ENCODE results near the gene MRPL2. TPM values are rescaled to one million over a fixed set of nuclear protein-coding genes. Genes with fewer than 3 reads are reported as not detected.

MRPL2 gene
- polyA plus RNA-seq, 1 donor from 2014 or later = 22.5 TPM

- TF ChIP-seq CTCF (IDR thresholded peaks at IDR 0.05; ENCODE audit: poor library complexity, severe bottlenecking) (no peak), POLR2AphosphoS5 (IDR thresholded peaks at IDR 0.05) (peak; percentile 54), RAD21 (conservative IDR thresholded peaks at IDR 0.05) (peak; percentile 15)
- no peaks in the 10 kb centered on the region for H3K9me2 ChIP-seq (ENCODE audit: insufficient read depth, low read length)
- H3K36me3 ChIP-seq (ENCODE audit: insufficient read depth, low read length) = no peaks in the 10 kb centered on the region
- H3K27ac ChIP-seq (ENCODE audit: low read length) = peak within 1 kb of the TSS; percentile 81
- H3F3A ChIP-seq (ENCODE audit: insufficient read depth, low read length, poor library complexity, severe bottlenecking) = no peaks in the 10 kb centered on the region
- H3K27me3 ChIP-seq (ENCODE audit: insufficient read depth, low read depth, low read length) = no peaks in the 10 kb centered on the region
- H3K4me3 ChIP-seq (ENCODE audit: low read length) = peak within 1 kb of the TSS; percentile 98
- no peaks in the 10 kb centered on the region for H4K20me1 ChIP-seq (ENCODE audit: insufficient read depth)
- H3K9me3 ChIP-seq (ENCODE audit: low read length) = no peaks in the 10 kb centered on the region
- peak within 1 kb of the TSS; percentile 77 for H3K4me2 ChIP-seq (ENCODE audit: low read length)
- peak within 1 kb of the TSS; percentile 62 for H2AFZ ChIP-seq (ENCODE audit: low read depth, low read length)
- H3K9ac ChIP-seq (ENCODE audit: low read length) = peak within 1 kb of the TSS; percentile 87
- H3K79me2 ChIP-seq (replicated peaks; ENCODE audit: insufficient read depth, low read length) = peaks cover 28% of the 10 kb centered on the region
Observed at GRCh38 chr6:43075670-43076463, 16.6 kb upstream of the MRPL2 start, which contains the start of gene PTK7. Gene PTK7 (plus strand): TSS chr6:43076314. CDS start chr6:43076489, 175 bp downstream.

GRCh38 chr6:43074847-43075669, 15.8 kb upstream of the MRPL2 start:
- Histone ChIP-seq H3K4me3 (ENCODE audit: low read length) (peak overlapping the region; percentile 61), H3K79me2 (replicated peaks; ENCODE audit: insufficient read depth, low read length) (peaks cover 25% of the 10 kb centered on the region), H3K9me2 (ENCODE audit: insufficient read depth, low read length) (no peaks in the 10 kb centered on the region), H3K9ac (ENCODE audit: low read length) (peak overlapping the region; percentile 60), H3F3A (ENCODE audit: insufficient read depth, low read length, poor library complexity, severe bottlenecking) (no peaks in the 10 kb centered on the region), H3K9me3 (ENCODE audit: low read length) (no peaks in the 10 kb centered on the region), H3K4me2 (ENCODE audit: low read length) (no peak overlapping the region), H3K27ac (ENCODE audit: low read length) (peak overlapping the region; percentile 66), H3K27me3 (ENCODE audit: insufficient read depth, low read depth, low read length) (no peaks in the 10 kb centered on the region), H2AFZ (ENCODE audit: low read depth, low read length) (no peak overlapping the region), H3K36me3 (ENCODE audit: insufficient read depth, low read length) (no peaks in the 10 kb centered on the region), H4K20me1 (ENCODE audit: insufficient read depth) (no peaks in the 10 kb centered on the region)
- TF ChIP-seq EZH2 (IDR thresholded peaks at IDR 0.05; ENCODE audit: borderline replicate concordance, insufficient read depth, low read length, poor library complexity, severe bottlenecking) = no peak
- TF ChIP-seq RAD21 (conservative IDR thresholded peaks at IDR 0.05) = no peak
- no peak for TF ChIP-seq EP300 (conservative IDR thresholded peaks at IDR 0.05; ENCODE audit: poor library complexity, severe bottlenecking)
- TF ChIP-seq SMC3 (conservative IDR thresholded peaks at IDR 0.05; ENCODE audit: poor library complexity) = no peak
- no peak for TF ChIP-seq CTCF (IDR thresholded peaks at IDR 0.05; ENCODE audit: poor library complexity, severe bottlenecking)
- no peak for TF ChIP-seq REST (IDR thresholded peaks at IDR 0.05; ENCODE audit: borderline replicate concordance)
- no peak for TF ChIP-seq MXI1 (conservative IDR thresholded peaks at IDR 0.05; ENCODE audit: poor library complexity, severe bottlenecking)
- no peak for TF ChIP-seq POLR2AphosphoS5 (IDR thresholded peaks at IDR 0.05)
- no peak for TF ChIP-seq TAF1 (IDR thresholded peaks at IDR 0.05; ENCODE audit: low read depth)
